ENCODE measurements around the gene ZBTB8A.

DNA sequence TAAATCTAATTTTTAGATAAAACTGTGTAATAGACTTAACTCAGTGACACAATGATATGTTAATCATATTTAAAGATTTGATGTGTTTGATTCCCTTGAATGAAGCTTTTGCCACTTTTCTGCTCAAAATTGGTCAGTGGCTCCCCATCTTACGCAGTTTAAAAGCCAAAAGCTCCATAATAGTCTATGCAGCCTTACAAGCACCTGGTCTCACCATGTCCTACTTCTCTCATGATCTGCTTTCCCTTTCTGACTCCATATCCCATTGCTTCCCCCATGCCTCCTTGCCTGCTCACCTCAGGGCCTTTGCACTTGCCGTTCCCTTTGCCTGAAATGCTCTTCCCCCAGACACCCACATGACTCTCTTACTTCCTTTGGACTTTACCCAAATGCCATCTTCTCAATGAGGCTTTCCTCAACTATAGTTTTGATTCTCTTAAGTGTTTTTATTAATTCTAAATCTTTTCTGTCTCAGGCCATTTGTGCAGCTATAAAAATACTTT, 1.9 kb downstream of the ZBTB8A start:
- TF ChIP-seq, protein P1, sequence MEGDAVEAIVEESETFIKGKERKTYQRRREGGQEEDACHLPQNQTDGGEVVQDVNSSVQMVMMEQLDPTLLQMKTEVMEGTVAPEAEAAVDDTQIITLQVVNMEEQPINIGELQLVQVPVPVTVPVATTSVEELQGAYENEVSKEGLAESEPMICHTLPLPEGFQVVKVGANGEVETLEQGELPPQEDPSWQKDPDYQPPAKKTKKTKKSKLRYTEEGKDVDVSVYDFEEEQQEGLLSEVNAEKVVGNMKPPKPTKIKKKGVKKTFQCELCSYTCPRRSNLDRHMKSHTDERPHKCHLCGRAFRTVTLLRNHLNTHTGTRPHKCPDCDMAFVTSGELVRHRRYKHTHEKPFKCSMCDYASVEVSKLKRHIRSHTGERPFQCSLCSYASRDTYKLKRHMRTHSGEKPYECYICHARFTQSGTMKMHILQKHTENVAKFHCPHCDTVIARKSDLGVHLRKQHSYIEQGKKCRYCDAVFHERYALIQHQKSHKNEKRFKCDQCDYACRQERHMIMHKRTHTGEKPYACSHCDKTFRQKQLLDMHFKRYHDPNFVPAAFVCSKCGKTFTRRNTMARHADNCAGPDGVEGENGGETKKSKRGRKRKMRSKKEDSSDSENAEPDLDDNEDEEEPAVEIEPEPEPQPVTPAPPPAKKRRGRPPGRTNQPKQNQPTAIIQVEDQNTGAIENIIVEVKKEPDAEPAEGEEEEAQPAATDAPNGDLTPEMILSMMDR (IDR thresholded peaks at IDR 0.05) = no peak
- TF ChIP-seq RFX5 (IDR thresholded peaks at IDR 0.05; ENCODE audit: low read length) (no peak), EP300 (IDR thresholded peaks at IDR 0.05; ENCODE audit: borderline replicate concordance in 1 of 2, low read depth in 1 of 2, low read length in 1 of 2) (no peak), GABPA (IDR thresholded peaks at IDR 0.05; ENCODE audit: low read depth) (no peak), POLR2AphosphoS5 (IDR thresholded peaks at IDR 0.05; ENCODE audit: low read depth, low read length) (no peak), SIN3A (IDR thresholded peaks at IDR 0.05; ENCODE audit: borderline replicate concordance, low read depth, low read length) (no peak), FOXM1 (IDR thresholded peaks at IDR 0.05; ENCODE audit: low read depth) (no peak), RAD21 (IDR thresholded peaks at IDR 0.05; ENCODE audit: low read length) (no peak), CHD2 (IDR thresholded peaks at IDR 0.05; ENCODE audit: low read length, partially characterized antibody) (no peak), MXI1 (IDR thresholded peaks at IDR 0.05; ENCODE audit: low read depth, low read length) (no peak), NFIC (IDR thresholded peaks at IDR 0.05; ENCODE audit: borderline replicate concordance) (no peak), JUND (IDR thresholded peaks at IDR 0.05) (no peak)
- TF ChIP-seq, protein P2, sequence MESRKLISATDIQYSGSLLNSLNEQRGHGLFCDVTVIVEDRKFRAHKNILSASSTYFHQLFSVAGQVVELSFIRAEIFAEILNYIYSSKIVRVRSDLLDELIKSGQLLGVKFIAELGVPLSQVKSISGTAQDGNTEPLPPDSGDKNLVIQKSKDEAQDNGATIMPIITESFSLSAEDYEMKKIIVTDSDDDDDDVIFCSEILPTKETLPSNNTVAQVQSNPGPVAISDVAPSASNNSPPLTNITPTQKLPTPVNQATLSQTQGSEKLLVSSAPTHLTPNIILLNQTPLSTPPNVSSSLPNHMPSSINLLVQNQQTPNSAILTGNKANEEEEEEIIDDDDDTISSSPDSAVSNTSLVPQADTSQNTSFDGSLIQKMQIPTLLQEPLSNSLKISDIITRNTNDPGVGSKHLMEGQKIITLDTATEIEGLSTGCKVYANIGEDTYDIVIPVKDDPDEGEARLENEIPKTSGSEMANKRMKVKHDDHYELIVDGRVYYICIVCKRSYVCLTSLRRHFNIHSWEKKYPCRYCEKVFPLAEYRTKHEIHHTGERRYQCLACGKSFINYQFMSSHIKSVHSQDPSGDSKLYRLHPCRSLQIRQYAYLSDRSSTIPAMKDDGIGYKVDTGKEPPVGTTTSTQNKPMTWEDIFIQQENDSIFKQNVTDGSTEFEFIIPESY (IDR thresholded peaks at IDR 0.05; ENCODE audit: borderline replicate concordance, low read depth) = no peak
- TF ChIP-seq, protein P3, sequence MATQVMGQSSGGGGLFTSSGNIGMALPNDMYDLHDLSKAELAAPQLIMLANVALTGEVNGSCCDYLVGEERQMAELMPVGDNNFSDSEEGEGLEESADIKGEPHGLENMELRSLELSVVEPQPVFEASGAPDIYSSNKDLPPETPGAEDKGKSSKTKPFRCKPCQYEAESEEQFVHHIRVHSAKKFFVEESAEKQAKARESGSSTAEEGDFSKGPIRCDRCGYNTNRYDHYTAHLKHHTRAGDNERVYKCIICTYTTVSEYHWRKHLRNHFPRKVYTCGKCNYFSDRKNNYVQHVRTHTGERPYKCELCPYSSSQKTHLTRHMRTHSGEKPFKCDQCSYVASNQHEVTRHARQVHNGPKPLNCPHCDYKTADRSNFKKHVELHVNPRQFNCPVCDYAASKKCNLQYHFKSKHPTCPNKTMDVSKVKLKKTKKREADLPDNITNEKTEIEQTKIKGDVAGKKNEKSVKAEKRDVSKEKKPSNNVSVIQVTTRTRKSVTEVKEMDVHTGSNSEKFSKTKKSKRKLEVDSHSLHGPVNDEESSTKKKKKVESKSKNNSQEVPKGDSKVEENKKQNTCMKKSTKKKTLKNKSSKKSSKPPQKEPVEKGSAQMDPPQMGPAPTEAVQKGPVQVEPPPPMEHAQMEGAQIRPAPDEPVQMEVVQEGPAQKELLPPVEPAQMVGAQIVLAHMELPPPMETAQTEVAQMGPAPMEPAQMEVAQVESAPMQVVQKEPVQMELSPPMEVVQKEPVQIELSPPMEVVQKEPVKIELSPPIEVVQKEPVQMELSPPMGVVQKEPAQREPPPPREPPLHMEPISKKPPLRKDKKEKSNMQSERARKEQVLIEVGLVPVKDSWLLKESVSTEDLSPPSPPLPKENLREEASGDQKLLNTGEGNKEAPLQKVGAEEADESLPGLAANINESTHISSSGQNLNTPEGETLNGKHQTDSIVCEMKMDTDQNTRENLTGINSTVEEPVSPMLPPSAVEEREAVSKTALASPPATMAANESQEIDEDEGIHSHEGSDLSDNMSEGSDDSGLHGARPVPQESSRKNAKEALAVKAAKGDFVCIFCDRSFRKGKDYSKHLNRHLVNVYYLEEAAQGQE (IDR thresholded peaks at IDR 0.05; ENCODE audit: low read depth, low read length) = no peak

Measured in SK-N-SH (cell line).